Breast epithelium (tissue), 3 donors: Measurements from ENCODE around the gene EIF4E3.

Source experiments
- CTCF ChIP-seq, 3 donors: fragments of 450-650 bp; IDR thresholded peaks; one replicate each; pipeline ENCODE4 v1.5.1; 2016 to 2017; ENCODE audit warnings: antibody characterized with exemption in 3 of 3, mild to moderate bottlenecking in 3 of 3, moderate library complexity in 3 of 3
- POLR2AphosphoS5 ChIP-seq, 3 donors: sonication (generic); formaldehyde crosslinking; IDR thresholded peaks; one replicate each; pipeline ENCODE4 v1.6.1; 2017; ENCODE audit warnings: antibody characterized with exemption in 3 of 3

- no peak for TF ChIP-seq POLR2AphosphoS5 (IDR thresholded peaks at IDR 0.05)
- TF ChIP-seq CTCF (IDR thresholded peaks at IDR 0.05): no peak
These were observed 34.2 kb upstream of the EIF4E3 start for GRCh38 chr3:71759401-71759800.
